GM12865 (cell line): Measurements from ENCODE around the gene FSD1.

Experiments used
- DNase-seq: peaks from one replicate; pipeline ENCODE4 v3.0.0; 2010; ENCODE audit warnings: low read depth
- H3K4me3 ChIP-seq: 2 replicates; pipeline ENCODE4 v1.5.1; 2011; ENCODE audit warnings: mild to moderate bottlenecking, low read depth, low read length, control low read depth
- CTCF ChIP-seq: IDR thresholded peaks from 2 replicates; pipeline ENCODE4 v1.5.1; 2011; ENCODE audit warnings: low read length, control low read depth, low read depth, inconsistent platforms; ENCODE audit not compliant: insufficient read depth; ENCODE audit errors: missing control alignments

FSD1 gene

GRCh38 chr19:4338441-4339355, 34.3 kb downstream of the FSD1 start, which contains the start of gene STAP2:
STAP2 (minus strand) TSS chr19:4338827; CDS start chr19:4338753, 74 bp downstream.
- H3K4me3 ChIP-seq = peak within 1 kb of the TSS; percentile 70
- no peak for TF ChIP-seq CTCF

DNA sequence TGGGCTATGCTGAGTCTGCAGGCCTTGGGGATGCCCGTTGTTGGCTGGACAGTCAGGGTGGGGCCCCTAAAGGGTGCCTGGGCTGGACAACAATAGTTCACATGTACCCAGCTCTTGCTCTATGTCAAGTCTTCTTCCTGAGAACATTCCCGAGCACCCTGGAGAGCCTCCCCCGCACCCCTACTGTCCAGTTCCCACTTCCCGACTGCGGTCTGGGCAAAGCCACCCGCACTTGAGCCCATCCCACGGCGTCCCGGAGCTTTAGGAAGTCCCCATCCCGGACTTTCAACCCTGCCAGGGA, 37.9 kb downstream of the FSD1 start:
- no peak for TF ChIP-seq CTCF
- peak overlapping the region; percentile 55 for H3K4me3 ChIP-seq
- no peak for DNase-seq

More at GRCh38 chr19:4338441-4339355, 34.3 kb downstream of the FSD1 start, which contains the start of gene STAP2:
- DNase-seq = peak; percentile 70

DNA sequence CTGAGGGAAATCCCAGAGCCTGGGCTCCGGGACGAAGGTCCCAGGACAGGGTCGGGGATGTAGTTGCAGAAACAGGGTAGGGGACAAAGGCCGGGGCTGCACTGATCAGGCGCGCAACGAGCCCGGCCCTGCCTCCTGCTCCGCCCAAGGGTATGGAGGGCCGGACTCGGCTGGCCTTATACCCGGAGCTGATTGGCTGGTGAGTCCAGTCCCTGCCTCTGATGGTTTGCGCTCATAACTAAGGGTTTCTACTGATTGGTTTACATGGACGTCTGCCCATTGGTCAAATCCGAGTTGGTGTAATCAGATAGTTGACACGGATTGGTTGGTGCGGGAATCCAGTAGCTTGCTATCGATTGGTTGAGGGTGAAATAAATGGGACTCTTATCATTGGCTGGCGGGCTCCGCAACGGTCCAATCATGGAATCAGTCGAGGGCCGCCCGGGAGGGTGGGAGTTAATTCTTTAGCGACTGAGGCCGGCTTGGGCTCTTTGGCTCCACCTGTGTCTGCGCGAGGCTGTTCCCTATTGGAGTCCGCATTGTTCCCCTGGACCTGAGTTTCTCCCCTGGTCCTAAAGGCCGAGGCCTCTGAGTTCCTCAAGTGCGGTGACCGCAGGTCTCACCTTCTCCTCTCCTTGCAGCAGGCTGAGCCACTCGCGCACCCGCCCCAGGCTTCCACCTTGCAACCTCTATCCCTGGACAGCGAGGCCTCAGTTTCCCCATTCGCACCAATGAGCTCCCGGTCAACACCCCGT, 38.4 kb downstream of the FSD1 start:
- peak; percentile 18 for TF ChIP-seq CTCF
- H3K4me3 ChIP-seq = peak overlapping the region; percentile 78
- peak; percentile 100 for DNase-seq

- DNase-seq = peak; percentile 90
- peak within 1 kb of the TSS; percentile 78 for H3K4me3 ChIP-seq
- no peak for TF ChIP-seq CTCF
Observed at GRCh38 chr19:4343370-4344307, 39.2 kb downstream of the FSD1 start, which contains the start of gene MPND. MPND (plus strand) TSS chr19:4343562; CDS start chr19:4343594, 32 bp downstream.

DNA sequence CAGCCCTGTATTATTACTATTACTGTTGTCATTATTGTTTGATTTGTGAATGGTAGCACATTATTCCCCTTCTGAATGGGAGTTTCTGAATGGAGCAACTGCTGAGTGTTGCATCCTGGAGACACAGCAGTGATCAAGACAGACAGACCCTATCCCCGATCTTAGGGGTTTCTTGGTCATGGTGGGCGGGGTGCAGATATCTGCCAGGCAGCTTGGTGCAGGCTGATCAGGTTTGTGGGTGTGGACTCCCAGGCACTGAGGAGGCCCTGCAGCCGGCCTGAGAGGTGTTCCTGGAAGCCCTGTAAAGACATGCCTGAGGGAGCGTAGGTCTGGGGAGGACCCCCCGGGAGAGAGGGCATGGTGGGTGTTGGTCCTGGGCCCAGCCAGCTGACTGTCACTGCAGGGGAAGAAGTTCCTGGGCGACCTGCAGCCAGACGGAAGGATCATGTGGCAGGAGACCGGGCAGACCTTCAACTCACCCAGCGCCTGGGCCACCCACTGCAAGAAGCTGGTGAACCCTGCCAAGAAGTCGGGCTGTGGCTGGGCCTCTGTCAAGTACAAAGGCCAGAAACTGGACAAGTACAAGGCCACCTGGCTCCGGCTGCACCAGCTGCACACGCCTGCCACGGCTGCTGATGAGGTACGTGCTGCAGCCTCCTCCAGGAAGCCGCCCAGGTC, 41.1 kb downstream of the FSD1 start:
- DNase-seq = no peak
- no peak for TF ChIP-seq CTCF
- H3K4me3 ChIP-seq = no peak overlapping the region

GRCh38 chr19:4346020-4346383, 41.6 kb downstream of the FSD1 start:
- no peak for DNase-seq
- no peak overlapping the region for H3K4me3 ChIP-seq
- TF ChIP-seq CTCF = no peak
